ENCODE results near the gene SDCBP2. TPM values are rescaled to one million over a fixed set of nuclear protein-coding genes. Genes with fewer than 3 reads are reported as not detected.

Gene SDCBP2
- total RNA-seq, 1 experiment from 2014 or later, result 1.9 TPM

DNA sequence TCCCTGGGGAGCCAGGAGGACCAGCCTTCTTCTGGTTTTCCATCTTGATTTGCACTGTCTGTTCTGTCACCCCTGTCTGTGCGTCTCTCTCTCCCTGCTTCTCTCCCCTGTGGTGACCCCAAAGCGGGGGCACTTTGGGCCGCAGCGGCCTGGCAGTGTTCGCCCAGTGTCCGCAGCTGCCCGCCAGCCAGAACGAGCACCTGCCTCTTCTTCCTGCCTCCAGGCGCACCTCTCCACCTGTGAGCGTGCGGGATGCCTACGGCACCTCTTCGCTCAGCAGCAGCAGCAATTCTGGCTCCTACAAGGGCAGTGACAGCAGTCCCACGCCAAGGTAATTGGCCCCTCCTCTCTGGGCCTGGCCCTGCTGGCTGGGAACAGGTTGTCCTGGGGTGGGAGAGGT lies 32.0 kb downstream of the SDCBP2 start:
- Histone ChIP-seq H3K4ac (ENCODE audit: low read depth, low read length) (no peak overlapping the region), H3K4me1 (ENCODE audit: insufficient read depth, low read length) (no peaks in the 10 kb centered on the region), H2BK20ac (ENCODE audit: low read depth, low read length, poor library complexity, severe bottlenecking) (no peak overlapping the region), H3K23ac (ENCODE audit: insufficient read length, low read depth, low read length) (no peak overlapping the region), H3T11ph (ENCODE audit: low read length) (no peak overlapping the region), H2BK5ac (ENCODE audit: insufficient read length, low read length) (no peak overlapping the region), H3K18ac (ENCODE audit: insufficient read length, low read depth, low read length) (no peak overlapping the region), H3K79me1 (ENCODE audit: insufficient read depth, low read depth, low read length, poor library complexity, severe bottlenecking) (no peaks in the 10 kb centered on the region), H2AFZ (ENCODE audit: low read length) (no peak overlapping the region), H3K79me2 (ENCODE audit: insufficient read depth, low read length) (no peaks in the 10 kb centered on the region), H2AK5ac (ENCODE audit: insufficient read length, low read length) (no peak overlapping the region), H4K8ac (replicated peaks; ENCODE audit: insufficient read length, low read depth, low read length) (no peak overlapping the region), H3K27ac (ENCODE audit: insufficient read length, low read depth, low read length) (no peak overlapping the region), H3K9me3 (ENCODE audit: control insufficient read depth, low read depth, low read length) (no peaks in the 10 kb centered on the region), H4K91ac (ENCODE audit: insufficient read length, low read depth, low read length) (no peak overlapping the region), H3K9ac (ENCODE audit: extremely low read depth, insufficient read length, low read length) (no peak overlapping the region), H3K23me2 (ENCODE audit: insufficient read length, low read depth, low read length, poor library complexity, severe bottlenecking) (no peaks in the 10 kb centered on the region), H2BK120ac (ENCODE audit: low read depth, low read length, poor library complexity, severe bottlenecking) (no peak overlapping the region), H2BK12ac (ENCODE audit: insufficient read length, low read depth, low read length) (no peak overlapping the region), H3K56ac (ENCODE audit: insufficient read length, low read depth, low read length) (no peak overlapping the region), H4K5ac (ENCODE audit: insufficient read length, low read depth, low read length) (no peak overlapping the region), H3K14ac (ENCODE audit: insufficient read depth, low read length) (no peak overlapping the region), H2BK15ac (ENCODE audit: low read depth, low read length) (no peak overlapping the region), H3K27me3 (ENCODE audit: insufficient read depth, low read length) (no peaks in the 10 kb centered on the region), H4K20me1 (ENCODE audit: control insufficient read depth, insufficient read depth, insufficient read length) (no peaks in the 10 kb centered on the region), H3K4me2 (ENCODE audit: insufficient read depth, insufficient read length, low read length) (no peak overlapping the region)
- Mint-ChIP-seq H3K4me1 (peaks cover 12 to 21% of the 10 kb centered on the region in 2 experiments), H3K27ac (no peak overlapping the region; a peak in 1 of 7 replicates), H3K36me3 (ENCODE audit: insufficient read depth in 1 of 3, low read depth in 3 of 3) (no peaks in the 10 kb centered on the region; a peak in 1 of 7 replicates), H3K27me3 (ENCODE audit: low read depth) (peaks cover 3% of the 10 kb centered on the region), H3K4me3 (no peak overlapping the region), H3K9me3 (no peaks in the 10 kb centered on the region)
- TF ChIP-seq, protein P1, sequence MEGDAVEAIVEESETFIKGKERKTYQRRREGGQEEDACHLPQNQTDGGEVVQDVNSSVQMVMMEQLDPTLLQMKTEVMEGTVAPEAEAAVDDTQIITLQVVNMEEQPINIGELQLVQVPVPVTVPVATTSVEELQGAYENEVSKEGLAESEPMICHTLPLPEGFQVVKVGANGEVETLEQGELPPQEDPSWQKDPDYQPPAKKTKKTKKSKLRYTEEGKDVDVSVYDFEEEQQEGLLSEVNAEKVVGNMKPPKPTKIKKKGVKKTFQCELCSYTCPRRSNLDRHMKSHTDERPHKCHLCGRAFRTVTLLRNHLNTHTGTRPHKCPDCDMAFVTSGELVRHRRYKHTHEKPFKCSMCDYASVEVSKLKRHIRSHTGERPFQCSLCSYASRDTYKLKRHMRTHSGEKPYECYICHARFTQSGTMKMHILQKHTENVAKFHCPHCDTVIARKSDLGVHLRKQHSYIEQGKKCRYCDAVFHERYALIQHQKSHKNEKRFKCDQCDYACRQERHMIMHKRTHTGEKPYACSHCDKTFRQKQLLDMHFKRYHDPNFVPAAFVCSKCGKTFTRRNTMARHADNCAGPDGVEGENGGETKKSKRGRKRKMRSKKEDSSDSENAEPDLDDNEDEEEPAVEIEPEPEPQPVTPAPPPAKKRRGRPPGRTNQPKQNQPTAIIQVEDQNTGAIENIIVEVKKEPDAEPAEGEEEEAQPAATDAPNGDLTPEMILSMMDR (conservative IDR thresholded peaks at IDR 0.05), result no peak
- no CpG with 5 or more reads among the region's 14 CpGs for WGBS (ENCODE audit: extremely low coverage, insufficient read length, low lambda C conversion rate)
- DNase-seq, result no peak

Measured in H9 (cell line).